Stimulated activated CD8-positive, alpha-beta memory T cell treated with anti-CD3 and anti-CD28 coated beads, Interleukin-12 subunit alpha, Interleukin-12 subunit beta, amount 100 ng/mL, for 4 hours (primary cell): Measurements from ENCODE around the gene CAPZA1.

Source experiments
- DNase-seq: peaks from one replicate; pipeline ENCODE4 v3.0.0-alpha.2; 2020; ENCODE audit warnings: low read depth

The CAPZA1 gene

DNA sequence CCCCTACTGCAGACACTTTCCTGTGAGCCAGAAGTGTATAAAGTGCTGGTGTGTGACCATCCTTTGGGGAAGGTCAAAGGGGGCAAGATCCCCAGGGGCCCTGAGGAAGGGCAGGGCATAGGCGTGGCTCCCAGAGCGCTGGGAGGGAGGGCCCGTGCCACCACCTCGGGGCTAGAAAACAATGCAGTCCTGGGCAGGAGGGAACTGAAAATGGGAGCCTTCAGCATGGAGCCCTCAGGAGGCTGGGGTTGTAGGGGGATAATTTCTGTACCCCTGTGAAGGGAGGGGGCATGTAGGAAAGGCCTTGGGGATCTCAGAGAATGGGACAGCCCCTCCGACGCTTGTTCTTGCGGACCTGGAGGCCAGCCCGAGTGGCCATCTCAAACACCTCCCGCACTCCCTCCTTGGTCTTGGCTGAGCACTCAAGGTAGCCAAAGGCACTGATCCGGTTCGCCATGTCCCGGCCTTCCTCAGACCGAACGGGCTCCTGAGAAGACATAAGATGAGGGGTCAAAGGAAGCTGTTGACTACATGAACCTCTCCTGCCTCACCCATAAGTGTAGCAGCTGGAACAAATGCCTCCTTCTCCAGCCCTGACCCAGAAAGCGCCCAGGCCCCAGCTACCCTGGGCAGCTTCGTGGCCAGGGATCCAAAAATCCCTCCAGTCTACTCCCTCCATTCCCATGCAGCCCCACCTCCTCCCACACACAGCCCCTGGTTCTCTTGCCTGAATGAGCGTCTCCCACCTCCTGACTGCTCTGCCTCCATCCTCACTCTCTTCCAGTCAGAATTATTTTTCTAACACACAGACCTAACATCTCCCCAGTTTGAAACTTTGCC lies 81.8 kb downstream of the CAPZA1 start:
- no peak for DNase-seq

DNA sequence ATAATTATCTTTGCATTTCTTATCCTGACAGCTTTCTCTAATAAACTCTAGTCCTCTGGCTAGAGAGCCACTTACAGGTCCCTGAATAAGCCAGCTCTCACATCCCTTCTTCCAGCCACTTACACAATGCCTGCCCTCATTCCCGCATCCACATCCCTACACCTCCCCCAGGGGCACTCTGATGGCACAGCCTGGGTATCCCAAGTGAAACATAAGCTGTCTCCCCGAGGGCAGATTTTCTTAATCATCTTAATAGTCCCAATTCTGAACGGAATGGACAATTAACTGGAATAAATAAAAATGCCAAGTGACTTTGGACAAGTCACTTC lies 82.4 kb downstream of the CAPZA1 start:
- DNase-seq, result no peak

DNA sequence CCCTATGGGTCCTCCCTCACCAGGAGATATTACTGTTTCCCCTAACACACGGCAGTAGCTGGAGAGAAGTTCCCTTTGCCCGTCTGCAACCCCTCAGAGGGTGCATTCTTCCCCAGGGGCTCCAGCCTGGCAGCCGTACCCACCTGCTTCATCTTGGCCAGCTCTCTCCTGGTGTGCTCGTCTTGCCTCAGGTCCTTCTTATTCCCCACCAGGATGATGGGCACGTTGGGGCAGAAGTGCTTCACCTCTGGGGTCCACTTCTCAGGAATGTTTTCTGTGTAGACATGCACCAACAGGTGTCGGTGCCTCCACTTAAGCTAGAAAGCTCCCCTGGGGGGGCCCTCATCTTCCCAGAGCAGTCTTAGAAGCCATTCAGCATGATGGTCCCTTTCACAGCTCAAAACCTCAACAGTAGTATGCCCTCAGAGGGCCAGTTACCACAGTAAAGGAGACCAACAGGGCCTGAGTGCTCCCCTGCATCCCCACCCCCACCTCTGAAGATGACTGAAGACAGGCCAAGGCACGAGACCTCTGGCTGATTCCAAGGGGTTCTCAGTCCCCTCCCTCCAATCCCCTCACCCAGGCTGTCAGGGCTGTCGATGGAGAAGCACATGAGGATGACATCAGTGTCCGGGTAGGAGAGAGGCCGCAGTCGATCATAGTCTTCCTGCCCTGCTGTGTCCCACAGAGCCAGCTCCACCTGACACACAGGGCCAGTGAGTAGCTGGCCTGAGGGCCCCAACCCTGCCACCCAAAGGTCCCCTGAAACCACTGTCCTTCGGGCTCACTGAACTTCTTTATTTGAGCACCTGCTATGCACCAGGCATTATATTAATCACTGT lies 83.0 kb downstream of the CAPZA1 start:
- DNase-seq, result no peak

DNA sequence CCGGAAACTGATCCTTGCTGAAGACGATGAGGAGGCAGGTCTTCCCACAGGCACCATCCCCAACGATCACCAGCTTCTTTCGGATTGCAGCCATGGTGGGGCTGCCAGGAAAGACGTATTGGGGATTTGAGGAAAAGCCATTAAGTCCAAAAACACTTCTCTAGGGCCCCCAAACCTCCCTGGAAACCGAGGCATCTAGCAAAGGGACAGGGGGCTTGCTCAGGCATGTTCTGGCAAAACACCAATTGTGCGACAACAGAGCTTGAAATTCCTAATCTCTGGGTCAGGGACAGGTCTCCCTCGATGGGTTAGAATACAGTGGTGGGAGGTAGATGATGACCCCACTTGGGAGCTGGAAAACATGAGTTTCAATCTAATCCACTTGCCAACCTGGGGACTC lies 84.1 kb downstream of the CAPZA1 start:
- no peak for DNase-seq

DNA sequence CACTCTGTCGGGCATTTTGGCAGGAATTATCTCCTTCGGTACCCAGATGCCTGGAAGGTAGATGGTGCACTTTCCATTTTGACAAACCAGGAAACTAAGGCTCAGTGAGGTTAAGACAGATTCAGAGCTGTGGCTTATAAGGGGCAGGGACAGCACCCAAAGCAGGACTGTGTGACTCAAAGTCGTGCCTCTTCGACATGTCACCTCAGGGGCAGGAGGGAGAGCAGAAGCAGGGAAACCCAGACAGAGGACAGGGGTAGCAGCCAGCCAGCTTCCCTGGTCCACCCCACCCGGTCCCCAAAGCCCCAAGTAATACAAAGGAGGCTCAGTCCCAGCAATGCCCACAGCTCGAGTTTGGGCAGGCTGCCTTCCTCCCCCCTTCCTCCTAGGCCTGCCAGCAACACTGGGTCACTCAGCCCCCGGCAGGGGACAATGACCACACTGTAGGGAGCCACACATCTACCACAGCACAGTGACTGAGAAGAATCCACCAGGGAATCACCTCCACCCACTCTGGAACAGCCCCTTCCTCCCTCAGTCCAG lies 84.8 kb downstream of the CAPZA1 start:
- no peak for DNase-seq

DNA sequence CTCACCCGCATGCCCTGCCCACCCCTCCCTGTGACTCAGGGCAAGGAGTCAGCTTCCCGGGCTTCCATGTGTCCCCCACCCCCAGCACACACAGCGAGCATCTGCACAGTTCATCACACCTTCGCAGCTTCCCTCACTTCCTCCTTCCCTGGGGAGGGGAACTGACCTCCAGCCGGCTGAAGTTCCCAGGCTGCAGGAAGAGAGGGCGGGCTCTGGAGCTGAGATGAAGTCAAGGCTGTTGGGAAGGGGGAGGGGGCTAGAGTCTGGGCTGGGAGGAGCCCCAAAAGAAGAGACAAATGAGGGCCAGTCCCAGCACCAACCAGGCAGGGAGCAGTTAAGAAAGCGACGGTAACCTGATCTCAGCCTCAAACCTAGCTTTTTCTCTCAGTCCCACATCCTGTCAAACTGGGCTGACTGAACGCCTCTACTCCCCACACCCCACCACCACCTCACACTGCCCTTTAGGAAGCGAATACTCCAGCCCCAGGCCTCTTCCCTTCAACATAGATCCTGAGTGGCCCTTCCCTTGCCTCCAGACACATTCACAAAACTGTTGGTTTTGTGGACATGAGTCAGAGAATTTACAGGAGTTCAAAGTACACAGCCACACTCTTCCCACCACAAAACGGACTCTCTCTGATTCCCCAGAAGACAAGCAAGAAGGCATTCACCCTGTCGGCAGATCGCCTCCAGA lies 85.4 kb downstream of the CAPZA1 start:
- peak; percentile 25 for DNase-seq

DNA sequence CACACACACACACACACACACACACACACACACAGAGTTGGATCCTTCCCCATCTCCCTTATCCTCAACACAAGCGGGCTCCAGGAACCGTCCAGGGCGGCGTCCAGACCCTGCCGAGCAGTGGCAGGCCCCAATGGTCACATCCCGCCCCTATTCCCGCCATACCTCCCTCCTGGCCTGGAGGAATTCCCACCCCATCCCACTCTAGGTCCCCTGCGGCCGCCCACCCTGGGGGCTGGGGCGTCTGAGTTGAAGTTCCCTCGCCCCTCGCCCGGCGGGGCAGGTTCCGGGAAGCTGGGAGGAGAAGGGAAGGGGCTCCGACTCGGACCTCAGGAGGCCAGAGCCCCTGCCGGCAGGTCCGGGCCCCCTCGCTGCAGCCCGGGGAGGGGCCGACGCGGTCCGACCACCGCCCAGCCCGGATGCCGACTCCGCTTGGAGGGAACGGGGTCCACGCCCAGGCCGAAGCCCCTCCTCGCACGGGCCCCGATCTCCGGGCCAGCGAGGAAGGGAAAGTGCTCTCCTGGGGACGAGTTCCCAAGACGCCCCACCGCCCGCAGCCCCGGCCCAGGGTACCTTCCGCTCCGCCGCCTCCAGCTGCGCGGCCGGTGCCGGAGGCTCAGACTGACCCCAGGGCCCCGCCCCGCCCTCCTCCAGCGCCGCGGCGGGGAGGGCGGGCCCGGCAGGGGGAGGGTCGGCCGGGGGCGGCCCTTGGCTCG lies 87.0 kb downstream of the CAPZA1 start, which contains the start of gene RHOC:
TSS of gene RHOC (minus strand) at position 623 of the 716 bp plus-strand sequence. CDS start 3,328 bp downstream, outside the sequence.
- peak; percentile 31 for DNase-seq

DNA sequence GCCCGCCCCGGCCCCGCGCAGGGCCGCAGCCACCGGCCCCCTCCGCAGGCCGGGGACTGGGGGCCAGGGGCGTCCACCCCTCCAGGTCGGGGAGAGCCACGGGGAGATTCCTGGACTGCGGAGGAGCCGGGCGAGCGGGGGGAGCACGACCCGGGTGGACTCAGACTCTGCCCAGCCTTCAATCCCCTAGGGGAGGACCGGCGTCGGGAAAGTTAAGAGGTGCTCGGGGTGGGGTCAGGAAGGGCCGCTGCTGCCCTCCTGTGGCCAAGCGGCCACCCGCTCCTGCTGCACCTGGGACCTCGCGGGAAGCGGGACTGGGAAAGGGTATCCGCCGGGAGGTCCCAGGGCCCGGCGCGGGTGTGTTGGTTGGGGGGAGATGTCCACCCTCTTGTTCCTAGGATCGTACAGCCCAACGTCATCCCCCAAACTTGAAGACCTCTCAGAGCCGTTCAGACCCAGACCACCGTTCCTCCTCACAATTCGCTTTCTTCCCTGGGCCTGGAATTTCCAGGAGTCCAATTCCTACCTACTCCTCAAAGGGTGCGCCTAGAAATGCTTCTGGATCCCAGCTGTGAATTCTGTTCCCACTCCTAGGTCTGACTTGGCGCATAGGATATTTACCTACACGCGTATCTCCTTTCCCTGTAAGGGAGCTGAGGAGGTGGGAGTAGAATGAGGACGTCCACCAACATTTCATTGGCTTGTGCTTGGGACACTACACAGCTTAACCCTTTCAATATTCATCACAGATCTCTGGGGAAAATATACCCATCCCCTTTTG lies 87.8 kb downstream of the CAPZA1 start:
- peak; percentile 51 for DNase-seq

DNA sequence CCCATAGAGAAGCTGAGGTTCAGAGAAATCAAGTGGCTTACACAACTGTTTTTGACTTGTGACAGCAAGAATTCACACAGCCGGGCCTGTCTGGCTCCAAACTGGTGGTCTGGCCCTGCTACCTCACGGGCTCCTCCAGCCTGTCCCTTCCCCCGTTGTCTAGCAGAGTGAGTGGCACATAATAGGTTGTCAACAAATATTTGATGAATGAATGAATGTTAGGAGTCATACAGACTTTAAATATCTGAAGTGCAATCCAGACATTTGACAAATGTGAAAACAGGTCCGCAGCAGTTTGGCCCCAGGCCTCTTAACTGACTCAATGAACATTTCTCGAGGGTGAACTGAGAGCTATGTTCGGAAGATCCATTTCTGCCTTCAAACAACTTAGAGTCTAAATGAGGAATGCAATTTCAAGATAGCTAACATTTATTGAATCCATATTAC lies 88.4 kb downstream of the CAPZA1 start:
- no peak for DNase-seq

DNA sequence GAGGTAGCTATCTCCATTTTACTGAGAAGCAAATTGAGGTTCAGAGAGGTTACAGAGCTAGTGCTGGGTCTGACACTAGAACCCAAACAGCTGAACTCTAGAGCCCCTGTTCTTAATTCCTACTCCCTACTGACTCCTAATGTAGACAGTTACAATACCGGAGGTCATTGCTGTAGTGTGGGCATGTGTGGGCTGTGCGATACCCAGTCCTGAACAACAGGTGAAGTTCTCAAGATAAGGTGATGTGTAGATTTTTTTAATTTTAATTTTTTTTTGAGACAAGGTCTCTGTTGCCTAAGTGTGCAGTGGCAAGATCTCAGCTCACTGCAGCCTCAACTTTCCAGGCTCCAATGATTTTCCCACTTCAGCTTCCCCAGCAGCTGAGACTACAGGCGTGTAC lies 88.9 kb downstream of the CAPZA1 start:
- no peak for DNase-seq

DNA sequence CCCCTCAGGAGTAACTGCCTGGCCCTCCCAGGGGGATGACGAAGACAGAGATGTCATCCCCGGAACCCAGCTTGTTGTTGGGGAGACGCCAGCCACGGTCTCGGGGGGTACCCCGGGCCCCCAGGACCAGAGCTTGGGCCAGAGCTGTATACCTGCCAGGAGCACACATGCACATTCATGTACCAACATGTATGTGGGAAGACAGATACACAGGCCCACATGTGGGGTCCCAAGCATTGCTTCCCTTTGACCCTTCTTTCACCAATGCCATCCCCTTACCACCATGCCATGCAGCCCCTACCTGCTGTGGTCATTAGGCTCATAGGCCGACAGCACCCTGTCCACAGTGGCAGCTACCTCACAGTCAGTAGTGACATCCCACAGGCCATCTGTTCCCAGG lies 90.5 kb downstream of the CAPZA1 start:
- DNase-seq, result no peak

DNA sequence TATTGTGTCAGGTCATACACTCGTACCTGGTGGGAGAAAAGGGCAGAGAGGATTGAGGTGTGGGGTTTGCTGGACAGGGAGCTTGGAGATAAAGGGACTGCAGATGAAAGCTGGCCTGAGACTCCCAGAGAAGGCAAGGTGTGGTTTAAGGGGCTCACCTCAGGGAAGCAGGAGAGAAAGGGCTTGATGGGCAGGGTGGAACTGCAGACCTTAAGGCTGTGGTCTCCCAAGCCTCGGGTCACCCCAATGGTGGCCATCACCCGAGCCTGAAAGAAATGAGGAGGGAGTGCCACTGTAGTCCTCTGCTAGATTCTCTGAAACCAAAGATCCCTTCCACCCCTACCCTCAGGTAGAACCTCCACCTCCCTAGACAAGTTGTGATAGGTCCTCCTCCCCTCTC lies 91.0 kb downstream of the CAPZA1 start:
- no peak for DNase-seq

DNA sequence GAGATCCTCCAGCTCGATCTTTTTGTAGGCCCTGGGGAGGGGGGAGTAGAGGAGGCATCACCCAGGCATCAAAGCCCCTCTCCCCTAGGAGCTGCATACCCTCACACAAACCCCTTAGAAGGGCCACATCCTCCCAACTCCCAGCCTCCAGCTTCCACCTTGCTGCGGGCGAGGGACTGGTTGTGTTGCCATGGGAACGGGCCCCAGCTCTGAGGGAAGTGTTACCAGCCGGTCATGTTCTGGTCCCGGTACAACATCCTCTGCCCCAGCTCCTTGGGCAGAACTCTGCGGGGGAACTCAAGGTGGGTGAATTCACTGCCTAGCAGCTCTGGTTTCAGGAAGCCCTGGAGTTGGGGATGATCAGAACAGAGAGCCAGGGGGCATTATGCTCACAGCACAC lies 91.4 kb downstream of the CAPZA1 start:
- DNase-seq, result no peak

DNA sequence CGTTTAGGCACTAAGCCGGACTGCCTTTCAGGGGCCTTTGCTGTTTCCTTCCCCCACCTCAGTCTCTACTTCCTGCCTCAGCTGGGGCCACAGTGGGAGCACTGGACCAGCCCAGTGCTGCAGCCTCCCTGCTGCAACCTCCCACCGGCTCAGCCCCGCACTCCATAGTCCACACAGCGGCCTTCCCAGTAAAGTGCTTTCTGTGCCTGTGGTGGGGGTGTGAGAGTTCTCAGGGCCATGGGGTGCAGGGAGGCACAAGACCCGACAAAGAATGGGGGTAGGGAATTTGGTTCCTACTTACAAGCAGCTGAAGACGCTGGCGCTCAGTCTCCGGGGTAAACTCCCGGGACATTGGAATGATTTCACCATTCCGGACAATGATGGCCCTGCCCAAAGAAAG lies 92.0 kb downstream of the CAPZA1 start:
- DNase-seq, result no peak

DNA sequence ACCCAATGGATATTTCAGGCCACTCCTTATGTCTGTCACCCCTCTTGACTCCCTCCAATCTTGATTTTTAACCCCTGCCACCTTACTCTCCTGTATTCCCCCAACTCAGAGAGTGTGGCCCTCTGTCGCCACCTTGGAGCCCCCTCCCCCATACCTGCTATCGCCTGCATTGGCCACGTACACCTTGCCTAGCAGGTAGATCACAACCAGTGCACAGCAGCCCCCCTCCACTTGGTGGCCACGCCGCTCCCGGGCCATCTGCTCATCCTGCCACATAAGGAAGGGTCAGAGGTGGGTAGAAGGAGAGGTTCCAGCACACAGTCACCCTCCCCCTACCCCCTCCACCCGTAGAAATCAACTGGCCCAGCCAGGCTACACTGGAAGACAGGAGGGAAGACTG lies 92.6 kb downstream of the CAPZA1 start:
- no peak for DNase-seq

DNA sequence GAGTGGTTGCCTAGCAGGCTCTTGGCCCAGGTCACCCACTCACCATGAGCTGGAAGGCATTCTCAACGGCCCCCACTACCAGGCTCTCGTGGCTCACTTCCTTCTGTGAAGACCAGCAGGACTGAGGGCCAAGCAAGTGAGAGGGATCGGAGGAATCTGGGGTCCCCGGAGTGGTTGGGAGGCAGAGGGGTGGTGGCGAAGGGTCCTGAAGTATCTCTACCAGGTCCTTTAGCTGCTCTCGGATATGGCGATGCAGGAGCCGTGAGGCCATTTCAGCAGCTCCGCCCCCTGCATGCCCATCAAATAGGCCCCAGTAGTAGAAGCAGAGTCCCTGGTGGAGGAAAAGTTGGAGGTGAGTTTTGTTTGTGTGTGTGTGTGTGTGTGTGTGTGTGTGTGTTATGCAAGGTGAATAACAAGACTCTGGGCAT lies 93.1 kb downstream of the CAPZA1 start:
- DNase-seq, result no peak

DNA sequence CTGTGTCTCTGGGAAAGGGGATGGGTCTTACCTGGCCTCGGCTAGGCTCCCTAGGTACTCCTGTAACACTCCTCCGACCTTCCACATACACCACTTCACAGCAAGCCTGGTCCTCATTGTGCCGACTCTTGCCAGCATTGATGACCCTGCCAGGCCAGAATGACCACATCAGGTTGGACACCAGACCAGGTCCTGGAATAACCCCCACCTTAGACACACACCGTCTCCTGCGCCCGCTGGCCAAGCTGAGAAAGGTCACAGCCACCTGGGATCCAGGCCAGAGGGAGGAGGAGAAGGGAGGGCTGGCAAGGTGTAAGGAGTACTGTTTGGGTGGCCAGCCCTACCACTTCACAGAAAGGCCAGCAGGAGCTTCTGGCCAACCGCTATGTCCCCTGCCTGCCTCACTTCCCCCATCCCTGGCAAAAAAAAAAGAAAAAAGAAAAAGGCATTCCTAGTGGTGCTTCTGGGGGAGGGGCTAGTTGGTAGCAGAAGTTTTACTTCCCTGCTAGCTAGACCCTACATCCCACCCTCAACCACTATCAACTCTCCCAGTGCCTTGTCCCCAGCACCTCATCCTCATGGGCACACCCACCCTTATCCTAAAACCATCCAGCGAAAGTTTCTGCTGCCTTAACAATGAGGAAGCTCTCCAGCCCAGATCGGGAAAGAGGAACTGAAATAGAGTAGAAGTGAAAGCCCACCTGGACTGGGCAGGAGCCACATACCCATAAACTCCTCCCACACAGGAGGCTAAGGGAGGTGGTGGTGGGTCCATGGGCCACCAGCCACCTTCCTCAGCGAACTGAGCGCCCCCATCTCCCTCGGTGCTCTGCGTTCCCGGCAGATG lies 94.1 kb downstream of the CAPZA1 start:
- DNase-seq, result no peak

DNA sequence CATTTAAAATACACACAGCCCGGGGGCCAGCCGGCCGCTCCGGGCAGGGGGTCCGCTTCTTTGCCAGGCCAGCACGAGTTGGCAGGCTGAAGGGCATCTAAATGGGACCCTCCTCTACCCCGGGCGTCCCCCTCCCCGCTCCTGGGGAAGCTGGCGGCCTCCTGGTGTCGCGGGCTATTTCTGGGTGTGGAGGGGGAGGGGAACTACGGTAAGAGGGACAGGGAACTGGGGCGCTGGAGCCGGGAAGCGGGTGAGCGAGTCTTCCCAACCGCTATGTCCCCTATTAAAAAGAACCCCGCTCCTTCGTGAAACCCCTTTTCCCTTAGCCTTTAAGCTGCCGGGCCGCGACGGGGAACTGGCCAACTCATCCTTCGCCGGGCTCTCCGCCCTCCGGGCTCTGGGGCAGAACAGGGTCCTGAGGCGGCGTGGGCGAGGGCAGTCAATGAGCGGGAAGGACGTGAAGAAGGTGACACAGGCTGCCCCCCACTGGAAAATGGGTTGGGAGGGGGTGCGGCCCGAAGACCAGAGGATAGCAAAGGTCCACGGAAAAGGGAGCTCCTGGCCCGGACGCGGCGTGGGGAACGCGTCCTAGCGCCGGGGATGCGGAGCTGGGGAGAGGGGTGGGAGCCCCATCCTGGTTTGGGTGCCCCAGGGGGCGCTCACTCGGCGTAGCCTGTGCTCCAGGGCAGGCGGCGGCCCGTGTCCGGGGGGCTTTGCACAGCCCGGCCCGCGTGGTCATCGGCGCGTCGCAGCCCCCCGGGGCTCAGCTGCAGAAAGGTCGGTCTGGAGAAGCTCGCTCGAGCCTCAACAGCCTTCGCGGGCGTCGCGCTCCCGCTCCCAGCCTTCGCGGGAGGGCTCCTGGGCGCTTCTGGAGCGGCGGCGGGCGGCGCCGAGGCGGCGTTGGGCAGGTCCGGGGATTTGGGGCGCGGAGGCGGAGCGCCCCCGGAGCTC lies 95.0 kb downstream of the CAPZA1 start:
- DNase-seq, result no peak
